Endothelial cell (in vitro differentiated cells): ENCODE results near the gene COL13A1. TPM values are rescaled to one million over a fixed set of nuclear protein-coding genes. Genes with fewer than 3 reads are reported as not detected.
A peak's percentile ranks its signal among the peaks of the same experiment; 100 is the strongest.

ENCODE experiments used
- DNase-seq: peaks from one replicate; pipeline ENCODE4 v3.0.0; 2021; ENCODE audit warnings: low spot score
- H3K27ac Mint-ChIP-seq: one replicate; pipeline ENCODE4 v1.8.0; 2021; ENCODE audit warnings: mixed read lengths, inconsistent platforms; ENCODE audit not compliant: unreplicated experiment
- H3K27me3 Mint-ChIP-seq: one replicate; pipeline ENCODE4 v1.8.0; 2021; ENCODE audit warnings: mild to moderate bottlenecking, moderate library complexity, mixed read lengths, inconsistent platforms; ENCODE audit not compliant: unreplicated experiment
- H3K36me3 Mint-ChIP-seq: one replicate; pipeline ENCODE4 v1.8.0; 2021; ENCODE audit warnings: mild to moderate bottlenecking, low read depth, mixed read lengths, inconsistent platforms; ENCODE audit not compliant: unreplicated experiment
- H3K4me1 Mint-ChIP-seq: one replicate; pipeline ENCODE4 v1.8.0; 2021; ENCODE audit warnings: mild to moderate bottlenecking, mixed read lengths, inconsistent platforms; ENCODE audit not compliant: unreplicated experiment
- H3K4me3 Mint-ChIP-seq: one replicate; pipeline ENCODE4 v1.8.0; 2021; ENCODE audit warnings: mild to moderate bottlenecking, mixed read lengths, inconsistent platforms; ENCODE audit not compliant: unreplicated experiment
- H3K9me3 Mint-ChIP-seq: one replicate; pipeline ENCODE4 v1.8.0; 2021; ENCODE audit warnings: mixed read lengths, inconsistent platforms; ENCODE audit not compliant: unreplicated experiment
- total RNA-seq: library from RNA; stranded (reverse); fragmentation: NEBNext Ultra II Directional; extraction: Animal tissue kit (Norgen Biotek cat#: 25700); gene quantifications from one replicate; pipeline ENCODE4 v1.2.1, GENCODE V29; 2021; ENCODE audit not compliant: unreplicated experiment
- TF ChIP-seq, protein P1 (sequence below): fragments of 200-600 bp; sonication (generic); IDR thresholded peaks from one replicate; pipeline ENCODE4 v1.5.0; 2021; ENCODE audit warnings: antibody characterized with exemption; ENCODE audit not compliant: unreplicated experiment

COL13A1 gene
- total RNA-seq, 1 donor from 2014 or later: 22.6 TPM

DNA sequence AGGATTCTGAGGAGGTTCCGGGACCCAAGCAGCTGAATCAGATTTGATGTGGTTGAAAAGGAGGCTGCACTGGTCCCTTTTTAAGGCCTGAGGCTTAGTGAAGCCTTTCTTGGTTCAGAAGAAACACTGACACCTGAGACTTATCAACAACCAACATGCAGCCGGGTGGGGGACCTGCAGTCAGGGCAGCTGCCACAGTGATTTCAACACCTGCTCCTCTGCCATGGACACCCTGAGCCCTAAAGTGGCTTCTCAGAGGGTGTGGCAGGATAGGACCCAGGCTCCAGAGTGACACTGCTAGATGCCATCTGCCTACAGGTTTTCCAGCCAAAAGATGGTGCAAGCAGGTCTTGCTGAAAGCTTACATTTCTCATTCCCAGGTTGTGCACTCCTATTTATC, 99.3 kb downstream of the COL13A1 start:
- H3K27ac Mint-ChIP-seq: no peak overlapping the region
- peaks cover 6% of the 10 kb centered on the region for H3K36me3 Mint-ChIP-seq
- DNase-seq: no peak
- H3K9me3 Mint-ChIP-seq: no peaks in the 10 kb centered on the region
- H3K27me3 Mint-ChIP-seq: peaks cover 7% of the 10 kb centered on the region
- TF ChIP-seq, protein P1, sequence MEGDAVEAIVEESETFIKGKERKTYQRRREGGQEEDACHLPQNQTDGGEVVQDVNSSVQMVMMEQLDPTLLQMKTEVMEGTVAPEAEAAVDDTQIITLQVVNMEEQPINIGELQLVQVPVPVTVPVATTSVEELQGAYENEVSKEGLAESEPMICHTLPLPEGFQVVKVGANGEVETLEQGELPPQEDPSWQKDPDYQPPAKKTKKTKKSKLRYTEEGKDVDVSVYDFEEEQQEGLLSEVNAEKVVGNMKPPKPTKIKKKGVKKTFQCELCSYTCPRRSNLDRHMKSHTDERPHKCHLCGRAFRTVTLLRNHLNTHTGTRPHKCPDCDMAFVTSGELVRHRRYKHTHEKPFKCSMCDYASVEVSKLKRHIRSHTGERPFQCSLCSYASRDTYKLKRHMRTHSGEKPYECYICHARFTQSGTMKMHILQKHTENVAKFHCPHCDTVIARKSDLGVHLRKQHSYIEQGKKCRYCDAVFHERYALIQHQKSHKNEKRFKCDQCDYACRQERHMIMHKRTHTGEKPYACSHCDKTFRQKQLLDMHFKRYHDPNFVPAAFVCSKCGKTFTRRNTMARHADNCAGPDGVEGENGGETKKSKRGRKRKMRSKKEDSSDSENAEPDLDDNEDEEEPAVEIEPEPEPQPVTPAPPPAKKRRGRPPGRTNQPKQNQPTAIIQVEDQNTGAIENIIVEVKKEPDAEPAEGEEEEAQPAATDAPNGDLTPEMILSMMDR: no peak
- peaks cover 20% of the 10 kb centered on the region for H3K4me1 Mint-ChIP-seq
- no peak overlapping the region for H3K4me3 Mint-ChIP-seq

DNA sequence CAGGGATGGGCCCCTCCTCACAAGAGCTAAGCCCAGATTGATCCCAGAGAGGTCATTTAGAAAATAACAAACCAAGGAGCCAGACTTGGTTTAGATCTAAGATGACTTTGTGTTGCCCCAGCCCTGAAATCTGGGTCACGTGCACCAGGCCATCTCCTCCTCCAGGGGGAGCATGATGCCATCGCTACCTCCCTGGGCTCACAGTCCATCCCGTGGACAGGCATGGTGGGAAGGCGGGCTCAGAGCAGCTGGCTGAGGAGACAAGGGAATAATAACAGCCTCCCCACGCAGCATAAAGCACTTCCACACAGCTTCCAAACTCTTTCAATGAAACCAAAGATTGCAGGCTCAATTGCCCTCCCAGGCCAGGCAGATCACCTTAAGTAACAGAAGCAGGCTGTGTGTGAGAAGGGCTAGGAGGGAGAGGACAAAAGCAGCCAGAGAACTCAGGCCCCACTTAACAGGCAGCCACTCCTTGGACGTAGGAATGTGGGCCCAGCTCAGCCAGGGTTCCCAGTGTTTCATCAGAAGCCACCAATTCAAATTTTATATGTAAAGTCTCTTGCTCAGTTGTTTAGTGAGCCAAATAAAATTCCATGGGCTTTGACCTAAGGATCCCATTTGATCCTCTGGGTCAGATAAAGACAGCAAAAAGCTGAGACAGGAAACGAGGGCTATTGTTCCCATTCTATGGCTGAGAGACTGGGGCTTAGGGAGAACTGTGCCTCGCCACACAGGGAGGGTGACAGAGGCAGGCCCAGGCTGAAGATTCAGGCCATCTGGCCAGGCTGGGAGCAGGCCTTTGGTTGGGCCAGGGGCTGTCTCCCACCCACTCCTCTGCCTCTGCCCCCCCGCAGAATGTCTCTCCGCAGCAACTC, 100.2 kb downstream of the COL13A1 start:
- Mint-ChIP-seq H3K4me1 (peaks cover 15% of the 10 kb centered on the region), H3K9me3 (no peaks in the 10 kb centered on the region), H3K36me3 (peaks cover 6% of the 10 kb centered on the region), H3K27me3 (peaks cover 4% of the 10 kb centered on the region), H3K4me3 (peak overlapping the region; percentile 4), H3K27ac (peak overlapping the region; percentile 6)
- peak; percentile 75 for DNase-seq
- TF ChIP-seq, protein P1: peak; percentile 72

DNA sequence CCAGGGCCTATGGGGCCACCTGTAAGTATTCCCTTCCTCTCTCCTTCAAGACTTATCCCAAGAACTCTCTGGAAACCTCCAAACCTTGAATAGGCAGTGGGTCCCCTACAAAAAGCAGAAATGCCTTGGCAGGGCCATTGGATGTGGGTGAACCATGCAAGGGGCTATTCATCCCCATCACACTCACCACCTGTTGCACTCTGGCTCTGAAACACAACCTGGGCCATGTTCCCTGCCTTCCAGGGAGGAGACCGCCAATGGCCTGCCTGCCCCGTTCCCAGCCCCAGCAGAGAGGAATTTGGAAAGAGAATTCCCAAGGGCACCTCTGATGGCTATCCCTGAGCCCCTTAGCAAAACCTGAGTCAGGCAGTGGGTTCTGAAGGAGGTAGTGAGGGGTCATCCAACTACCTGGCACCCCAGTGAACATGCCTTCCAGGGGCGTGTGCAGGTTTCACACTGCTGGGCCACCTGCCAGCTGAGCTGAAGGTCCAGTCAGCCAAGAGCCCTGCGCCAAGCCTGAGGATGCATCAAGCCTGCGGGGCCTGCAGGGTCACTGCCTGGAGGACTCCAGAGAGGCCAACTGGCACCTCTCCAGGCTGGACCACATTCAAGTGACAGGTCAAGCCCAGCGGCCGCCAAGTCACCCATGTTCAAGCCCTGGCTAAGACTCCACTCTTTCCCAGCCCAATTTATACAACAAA, 101.3 kb downstream of the COL13A1 start:
- H3K27ac Mint-ChIP-seq: no peak overlapping the region
- H3K4me1 Mint-ChIP-seq: peaks cover 19% of the 10 kb centered on the region
- H3K27me3 Mint-ChIP-seq: peaks cover 4% of the 10 kb centered on the region
- no peak overlapping the region for H3K4me3 Mint-ChIP-seq
- TF ChIP-seq, protein P1: no peak
- peaks cover 6% of the 10 kb centered on the region for H3K36me3 Mint-ChIP-seq
- no peak for DNase-seq
- H3K9me3 Mint-ChIP-seq: no peaks in the 10 kb centered on the region

DNA sequence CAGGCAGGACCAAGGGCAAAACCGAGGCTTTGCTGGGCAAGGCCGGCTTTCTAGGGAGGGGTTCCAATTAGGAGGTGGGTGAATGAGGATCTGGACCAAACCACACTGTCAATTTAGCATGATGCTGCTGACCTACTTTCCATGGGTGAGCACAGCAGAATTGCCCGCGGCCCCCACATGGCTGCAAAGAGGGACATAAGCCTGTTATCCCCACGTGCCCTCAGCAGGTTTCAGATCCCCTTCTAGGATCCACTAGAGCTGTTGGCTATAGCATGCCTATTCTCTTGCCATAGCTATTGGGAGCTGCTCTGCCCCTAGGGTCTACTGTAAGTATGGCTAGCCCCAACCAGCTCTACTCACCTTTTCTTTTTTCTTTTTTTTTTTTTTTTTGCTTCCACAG, 102.8 kb downstream of the COL13A1 start:
- TF ChIP-seq, protein P1: no peak
- no peaks in the 10 kb centered on the region for H3K36me3 Mint-ChIP-seq
- no peak for DNase-seq
- H3K9me3 Mint-ChIP-seq: no peaks in the 10 kb centered on the region
- H3K27me3 Mint-ChIP-seq: peaks cover 4% of the 10 kb centered on the region
- H3K4me1 Mint-ChIP-seq: peaks cover 19% of the 10 kb centered on the region
- H3K27ac Mint-ChIP-seq: no peak overlapping the region
- no peak overlapping the region for H3K4me3 Mint-ChIP-seq

DNA sequence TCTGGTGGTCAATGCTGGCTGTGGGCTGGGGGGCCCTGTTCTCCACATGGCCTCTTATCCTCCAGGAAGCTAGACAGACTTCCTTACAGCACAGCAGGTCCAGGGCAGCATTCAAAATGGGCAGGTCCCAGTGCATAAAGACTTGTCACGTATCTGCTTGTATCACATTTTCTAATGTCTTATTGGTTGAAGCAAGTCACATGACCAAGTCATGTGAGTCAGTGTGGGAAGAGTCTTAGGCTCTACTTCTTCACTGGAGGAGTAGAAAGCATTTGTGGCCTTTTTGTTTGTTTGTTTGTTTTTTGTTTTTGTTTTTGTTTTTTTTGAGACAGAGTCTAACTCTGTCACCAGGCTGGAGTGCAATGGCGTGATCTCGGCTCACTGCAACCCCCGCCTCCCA, 104.7 kb downstream of the COL13A1 start:
- no peak overlapping the region for H3K4me3 Mint-ChIP-seq
- H3K4me1 Mint-ChIP-seq: peaks cover 15% of the 10 kb centered on the region
- H3K27ac Mint-ChIP-seq: no peak overlapping the region
- no peaks in the 10 kb centered on the region for H3K9me3 Mint-ChIP-seq
- H3K27me3 Mint-ChIP-seq: peaks cover 4% of the 10 kb centered on the region
- TF ChIP-seq, protein P1: no peak
- no peak for DNase-seq
- peaks cover 3% of the 10 kb centered on the region for H3K36me3 Mint-ChIP-seq
